ENCODE results near the gene TNFRSF19.

Gene TNFRSF19

DNA sequence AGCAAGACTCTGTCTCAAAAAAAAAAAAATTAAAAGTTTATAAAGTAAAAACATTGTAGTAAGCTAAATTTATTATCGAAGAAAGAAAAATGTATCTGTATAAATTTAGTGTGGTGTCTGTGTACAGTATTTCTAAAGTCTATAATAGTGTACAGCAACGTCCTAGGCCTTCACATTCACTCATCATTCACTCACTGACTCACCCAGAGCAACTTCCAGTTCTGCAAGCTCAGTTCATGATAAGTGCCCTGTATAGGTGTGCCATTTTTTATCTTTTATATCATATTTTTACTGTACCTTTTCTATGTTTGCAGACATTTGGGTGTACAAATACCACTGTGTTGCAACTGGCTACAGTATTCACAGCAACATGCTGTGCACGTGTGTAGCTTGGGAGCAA is 118.1 kb downstream of the TNFRSF19 start:
- DNase-seq (ENCODE audit: low read depth), result no peak
- H3K4me3 ChIP-seq (ENCODE audit: low read depth, low read length), result no peak overlapping the region
- TF ChIP-seq, protein P1, sequence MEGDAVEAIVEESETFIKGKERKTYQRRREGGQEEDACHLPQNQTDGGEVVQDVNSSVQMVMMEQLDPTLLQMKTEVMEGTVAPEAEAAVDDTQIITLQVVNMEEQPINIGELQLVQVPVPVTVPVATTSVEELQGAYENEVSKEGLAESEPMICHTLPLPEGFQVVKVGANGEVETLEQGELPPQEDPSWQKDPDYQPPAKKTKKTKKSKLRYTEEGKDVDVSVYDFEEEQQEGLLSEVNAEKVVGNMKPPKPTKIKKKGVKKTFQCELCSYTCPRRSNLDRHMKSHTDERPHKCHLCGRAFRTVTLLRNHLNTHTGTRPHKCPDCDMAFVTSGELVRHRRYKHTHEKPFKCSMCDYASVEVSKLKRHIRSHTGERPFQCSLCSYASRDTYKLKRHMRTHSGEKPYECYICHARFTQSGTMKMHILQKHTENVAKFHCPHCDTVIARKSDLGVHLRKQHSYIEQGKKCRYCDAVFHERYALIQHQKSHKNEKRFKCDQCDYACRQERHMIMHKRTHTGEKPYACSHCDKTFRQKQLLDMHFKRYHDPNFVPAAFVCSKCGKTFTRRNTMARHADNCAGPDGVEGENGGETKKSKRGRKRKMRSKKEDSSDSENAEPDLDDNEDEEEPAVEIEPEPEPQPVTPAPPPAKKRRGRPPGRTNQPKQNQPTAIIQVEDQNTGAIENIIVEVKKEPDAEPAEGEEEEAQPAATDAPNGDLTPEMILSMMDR (conservative IDR thresholded peaks at IDR 0.05; ENCODE audit: low read depth, low read length), result no peak

DNA sequence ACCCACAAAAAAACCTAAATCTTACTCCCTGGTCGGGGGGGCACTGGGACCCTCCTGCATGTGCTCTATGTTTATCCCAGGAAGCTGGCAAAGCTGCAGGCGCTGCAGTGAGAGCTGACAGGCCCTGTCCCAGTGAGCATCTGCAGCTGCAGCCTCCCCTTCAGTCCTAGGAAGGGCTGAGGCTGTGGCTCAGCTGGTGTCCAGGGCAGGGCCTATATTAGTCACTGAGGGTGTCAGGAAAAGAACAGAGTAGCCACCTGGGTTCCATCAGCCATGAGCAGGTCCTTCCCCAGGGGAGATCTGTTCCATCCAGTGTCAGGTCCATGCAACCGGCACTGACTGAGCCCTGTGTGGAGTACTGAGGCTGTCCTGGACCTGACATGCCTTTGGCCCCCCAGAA is 120.5 kb downstream of the TNFRSF19 start:
- DNase-seq (ENCODE audit: low read depth), result peak; percentile 23
- TF ChIP-seq, protein P1 (conservative IDR thresholded peaks at IDR 0.05; ENCODE audit: low read depth, low read length), result no peak
- no peak overlapping the region for H3K4me3 ChIP-seq (ENCODE audit: low read depth, low read length)

DNA sequence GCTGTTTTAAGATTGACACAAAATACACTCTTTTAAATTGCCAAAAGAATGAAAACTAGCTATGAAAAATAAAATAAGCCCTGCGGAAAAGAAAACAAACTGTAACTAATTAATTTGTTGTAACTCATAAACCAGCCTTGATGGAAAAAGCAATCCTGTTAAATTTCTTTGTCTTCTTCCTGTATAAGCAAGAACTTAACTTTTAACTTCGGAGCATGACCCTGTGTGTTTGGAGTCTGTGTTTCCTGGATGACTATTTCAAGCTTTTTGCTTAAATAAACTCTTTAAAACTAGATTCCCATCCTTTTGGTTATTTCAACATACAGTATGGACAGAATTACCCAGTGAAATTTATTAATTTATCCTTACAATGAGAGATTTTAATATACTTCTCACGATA is 122.6 kb downstream of the TNFRSF19 start:
- DNase-seq (ENCODE audit: low read depth), result peak; percentile 21
- TF ChIP-seq, protein P1 (conservative IDR thresholded peaks at IDR 0.05; ENCODE audit: low read depth, low read length), result no peak

DNA sequence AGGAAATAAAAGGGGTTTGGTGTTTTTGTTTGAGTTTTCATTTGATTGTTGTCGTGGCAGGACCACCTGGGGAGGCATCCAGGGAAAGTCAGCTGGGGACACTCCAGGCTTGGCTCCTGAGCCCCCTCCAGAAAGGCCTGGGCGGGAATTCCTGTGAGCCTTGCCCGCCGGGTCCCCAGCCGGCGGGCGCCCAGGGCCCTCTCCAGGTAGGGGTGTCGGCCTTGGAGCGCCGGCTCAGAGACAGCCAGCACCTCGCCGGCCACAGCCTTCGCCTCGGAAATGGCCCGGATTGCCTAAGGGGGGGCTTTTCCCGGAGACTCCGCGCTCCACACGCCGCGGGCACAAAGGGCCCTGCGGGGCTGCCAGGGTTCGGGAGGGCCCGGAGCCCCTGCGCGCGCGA is 125.0 kb downstream of the TNFRSF19 start:
- H3K4me3 ChIP-seq (ENCODE audit: low read depth, low read length), result no peak overlapping the region
- no peak for DNase-seq (ENCODE audit: low read depth)
- TF ChIP-seq, protein P1 (conservative IDR thresholded peaks at IDR 0.05; ENCODE audit: low read depth, low read length), result no peak

More for the DNA sequence above, 122.6 kb downstream of the TNFRSF19 start:
- H3K4me3 ChIP-seq (ENCODE audit: low read depth, low read length), result no peak overlapping the region

DNA sequence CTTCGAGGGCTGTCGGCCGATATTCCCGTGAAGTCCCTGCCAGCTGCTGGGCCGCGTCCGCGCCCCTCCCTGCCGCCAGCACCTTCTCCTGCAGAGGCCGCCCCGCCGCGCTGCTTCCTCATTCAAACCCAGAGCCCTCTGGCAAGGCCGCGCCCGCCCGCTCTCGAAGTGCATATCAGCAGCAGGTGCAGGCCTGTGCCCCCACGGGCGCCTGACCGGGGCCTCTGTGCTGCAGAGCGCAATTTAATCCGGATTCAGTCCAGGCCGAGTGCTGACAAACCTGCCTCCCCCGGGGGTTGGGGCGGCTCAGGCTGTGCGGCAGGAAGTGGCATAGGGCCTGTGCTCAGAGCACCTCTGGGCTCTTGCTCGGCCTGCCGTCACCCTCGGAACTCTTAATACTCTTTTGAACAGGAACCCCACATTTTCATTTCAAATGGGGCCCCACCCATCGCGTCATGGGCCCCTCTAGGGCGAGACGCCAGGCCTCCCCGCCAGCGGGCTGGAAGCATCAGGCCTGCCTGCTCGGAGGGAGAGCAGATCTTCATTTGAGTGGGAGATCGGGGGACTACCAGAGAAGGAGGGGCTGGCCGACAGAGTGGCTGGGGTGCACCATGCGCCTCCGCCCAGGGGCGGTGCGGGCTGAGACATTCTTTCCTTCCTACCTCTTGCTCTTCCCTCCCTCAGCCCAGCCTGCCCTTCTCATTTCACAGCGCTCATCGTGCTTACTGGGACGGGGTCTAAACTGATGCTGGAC is 125.7 kb downstream of the TNFRSF19 start:
- H3K4me3 ChIP-seq (ENCODE audit: low read depth, low read length), result peak overlapping the region; percentile 18
- DNase-seq (ENCODE audit: low read depth), result no peak
- TF ChIP-seq, protein P1 (conservative IDR thresholded peaks at IDR 0.05; ENCODE audit: low read depth, low read length), result no peak

DNA sequence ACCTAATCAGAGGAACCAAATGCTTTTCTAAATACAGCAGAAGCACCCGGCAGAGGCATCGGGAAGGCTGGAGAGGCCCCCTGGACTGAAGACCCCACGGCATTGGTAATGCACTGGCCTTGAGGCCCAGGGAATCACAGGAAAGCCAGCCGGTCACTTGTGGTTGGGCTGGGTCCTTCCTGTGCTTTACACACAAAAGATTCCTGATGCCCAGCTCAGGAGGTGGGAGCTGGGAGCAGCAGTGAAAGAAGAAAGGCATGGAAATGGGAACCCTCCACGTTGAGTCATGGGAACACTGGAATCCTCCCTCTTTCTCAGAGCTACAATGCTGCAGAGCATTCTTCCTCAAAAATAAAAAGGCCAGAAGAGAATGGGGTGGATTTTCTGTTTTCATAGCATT is 126.4 kb downstream of the TNFRSF19 start:
- TF ChIP-seq, protein P1 (conservative IDR thresholded peaks at IDR 0.05; ENCODE audit: low read depth, low read length), result no peak
- DNase-seq (ENCODE audit: low read depth), result no peak
- H3K4me3 ChIP-seq (ENCODE audit: low read depth, low read length), result no peak overlapping the region

DNA sequence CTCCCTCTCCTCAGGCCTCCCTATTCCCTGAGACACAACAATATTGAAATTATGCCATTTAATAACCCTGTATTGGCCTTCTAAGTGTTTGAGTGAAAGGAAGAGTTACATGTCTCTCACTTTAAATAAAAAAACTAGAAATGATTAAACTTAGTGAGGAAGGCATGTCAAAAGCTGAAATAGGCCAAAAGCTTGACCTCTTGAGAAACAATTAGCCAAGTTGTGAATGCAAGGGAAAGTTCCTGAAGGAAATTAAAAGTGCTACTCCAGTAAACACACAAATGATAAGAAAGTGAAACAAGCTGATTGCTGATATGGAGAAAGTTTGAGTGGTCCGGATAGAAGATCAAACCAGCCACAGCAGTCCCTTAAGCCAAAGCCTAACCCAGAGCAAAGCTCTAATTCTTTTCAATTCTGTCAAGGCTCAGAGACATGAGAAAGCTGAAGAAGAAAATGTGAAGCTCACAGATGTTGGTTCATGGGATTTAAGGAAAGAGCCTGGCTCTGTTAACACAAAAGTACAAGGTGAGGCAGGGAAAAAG is 127.6 kb downstream of the TNFRSF19 start:
- no peak for DNase-seq (ENCODE audit: low read depth)
- H3K4me3 ChIP-seq (ENCODE audit: low read depth, low read length), result no peak overlapping the region
- TF ChIP-seq, protein P1 (conservative IDR thresholded peaks at IDR 0.05; ENCODE audit: low read depth, low read length), result no peak

All from choroid plexus epithelial cell (primary cell).